GM21825 (cell line): Measurements from ENCODE around the gene RPTOR.
"Not testable (repeated sequence)": the region's sequence is repeated elsewhere in the genome, so short reads cannot be mapped to it uniquely, and the experiment has no call there.

Experiments used
- ATAC-seq: cut with Tn5 transposase; IDR thresholded peaks from one replicate; pipeline ENCODE4 v1.9.1; 2021; ENCODE audit warnings: mild to moderate bottlenecking, moderate library complexity; ENCODE audit not compliant: unreplicated experiment

Gene RPTOR

DNA sequence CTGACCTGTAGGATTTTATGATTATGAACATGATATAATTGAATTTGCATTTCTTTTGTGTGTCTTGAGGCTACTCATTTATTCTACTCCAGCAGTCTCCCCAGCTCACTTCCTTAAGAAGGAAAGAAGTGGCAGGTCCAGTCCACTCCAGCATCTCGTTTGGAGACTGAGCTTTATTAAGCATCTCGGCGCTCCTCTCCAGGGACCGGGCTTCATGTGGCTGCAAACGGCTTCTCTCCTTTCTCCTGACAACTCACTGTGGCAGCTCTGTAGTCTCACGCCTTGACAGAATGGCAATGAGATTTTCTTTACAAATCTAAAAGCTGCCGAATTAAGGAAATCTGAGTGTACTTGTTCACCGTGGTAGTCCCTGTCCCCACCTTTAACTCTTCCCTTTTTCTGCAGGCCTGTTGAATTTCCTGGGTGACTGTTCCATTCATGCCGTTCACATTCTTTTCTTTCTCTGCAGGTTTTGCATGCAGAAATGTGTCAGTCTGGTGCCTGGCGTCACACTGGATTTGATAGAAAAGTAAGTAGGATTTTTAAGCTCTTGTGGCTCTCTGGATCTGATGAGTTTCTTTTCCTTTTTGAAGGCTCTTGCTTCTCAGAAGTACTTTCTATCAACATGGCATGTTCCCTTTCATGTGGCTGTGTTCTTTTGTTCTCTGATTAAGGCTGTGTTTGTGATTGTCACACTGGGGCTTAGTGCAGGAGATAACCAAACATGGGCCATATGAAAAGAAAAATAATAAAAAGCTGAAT lies 246.5 kb downstream of the RPTOR start:
- no peak for ATAC-seq

DNA sequence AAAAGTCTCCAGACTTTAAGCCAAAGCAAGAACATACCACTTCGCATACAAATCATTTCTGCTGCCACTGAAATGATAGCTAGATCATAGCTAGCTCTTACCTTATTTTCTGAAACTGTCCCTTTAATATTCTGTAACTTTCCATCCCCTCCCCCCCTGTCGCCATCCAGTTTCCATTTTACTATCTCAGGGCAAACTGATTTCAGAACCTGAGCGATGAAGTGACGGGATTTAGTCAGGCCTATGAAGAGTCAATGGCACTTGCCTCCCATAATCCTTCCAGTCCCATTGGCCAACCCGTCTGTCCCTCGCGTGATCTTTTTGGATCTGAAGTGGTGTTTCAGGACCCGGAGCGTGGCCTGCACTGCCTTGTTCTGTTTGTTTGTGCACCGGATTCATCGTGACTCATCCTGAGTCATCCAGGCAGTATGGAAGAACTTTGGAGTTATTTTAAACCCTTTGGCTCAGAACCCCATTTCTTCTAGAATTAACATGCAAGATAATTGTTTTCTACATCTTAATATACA lies 247.2 kb downstream of the RPTOR start:
- no peak for ATAC-seq

DNA sequence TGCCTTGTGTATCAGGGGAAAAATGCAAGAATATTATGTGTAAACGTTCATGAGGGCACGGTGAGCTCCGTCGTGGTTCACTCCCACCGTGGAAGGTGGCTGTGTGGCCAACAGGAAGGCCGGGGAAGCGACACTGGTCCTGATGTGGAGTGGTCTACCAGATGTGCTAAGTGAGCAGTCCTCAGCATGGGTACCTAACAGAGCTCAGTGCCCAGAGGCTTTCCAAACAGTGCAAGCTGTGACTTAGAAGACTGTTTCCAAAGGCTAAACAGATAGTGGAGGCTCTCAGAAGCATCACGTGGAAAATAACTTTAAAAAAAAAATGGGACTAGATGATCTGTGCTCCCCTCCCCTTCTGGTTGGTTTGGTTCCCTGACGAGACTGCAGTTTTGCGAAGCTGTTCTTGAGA lies 247.7 kb downstream of the RPTOR start:
- no peak for ATAC-seq

DNA sequence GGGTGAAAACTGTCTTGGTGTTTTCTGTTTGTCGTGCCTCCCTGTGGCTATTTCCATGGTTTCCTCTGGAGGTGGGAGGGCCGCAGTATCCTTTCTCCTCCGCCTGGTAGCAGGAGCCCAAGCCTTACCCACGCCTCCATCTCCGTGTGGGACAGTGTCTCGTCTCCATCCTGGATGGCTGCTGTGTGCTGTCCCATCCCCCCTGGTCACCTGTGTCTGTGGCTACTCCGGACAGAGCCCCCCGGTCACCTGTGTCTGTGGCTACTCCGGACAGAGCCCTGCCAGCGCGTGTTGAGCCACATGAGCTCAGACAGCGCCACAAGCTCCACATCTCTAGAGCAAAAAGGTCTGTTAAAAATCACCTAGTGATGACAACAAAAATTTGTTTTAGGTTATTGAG lies 248.8 kb downstream of the RPTOR start:
- no peak for ATAC-seq

DNA sequence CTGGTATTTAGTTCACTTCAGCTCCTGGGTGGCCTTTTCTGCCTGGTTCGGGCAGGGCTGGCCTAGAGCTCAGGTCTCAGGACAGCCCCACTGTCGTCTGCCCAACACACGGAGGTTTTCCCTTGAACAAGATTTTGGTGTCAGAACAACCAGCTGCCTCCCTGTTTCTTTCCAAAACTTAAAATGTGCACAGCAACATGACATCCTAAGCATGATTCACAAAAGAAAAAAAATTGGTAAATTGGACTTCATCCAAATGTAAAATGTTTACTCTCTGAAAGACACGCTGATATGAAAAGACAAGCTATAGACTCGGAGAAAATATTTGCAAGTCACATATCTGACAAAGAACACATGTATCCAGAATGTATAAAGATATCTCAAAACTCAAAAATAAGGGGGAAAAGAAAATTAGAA lies 249.2 kb downstream of the RPTOR start:
- no peak for ATAC-seq

DNA sequence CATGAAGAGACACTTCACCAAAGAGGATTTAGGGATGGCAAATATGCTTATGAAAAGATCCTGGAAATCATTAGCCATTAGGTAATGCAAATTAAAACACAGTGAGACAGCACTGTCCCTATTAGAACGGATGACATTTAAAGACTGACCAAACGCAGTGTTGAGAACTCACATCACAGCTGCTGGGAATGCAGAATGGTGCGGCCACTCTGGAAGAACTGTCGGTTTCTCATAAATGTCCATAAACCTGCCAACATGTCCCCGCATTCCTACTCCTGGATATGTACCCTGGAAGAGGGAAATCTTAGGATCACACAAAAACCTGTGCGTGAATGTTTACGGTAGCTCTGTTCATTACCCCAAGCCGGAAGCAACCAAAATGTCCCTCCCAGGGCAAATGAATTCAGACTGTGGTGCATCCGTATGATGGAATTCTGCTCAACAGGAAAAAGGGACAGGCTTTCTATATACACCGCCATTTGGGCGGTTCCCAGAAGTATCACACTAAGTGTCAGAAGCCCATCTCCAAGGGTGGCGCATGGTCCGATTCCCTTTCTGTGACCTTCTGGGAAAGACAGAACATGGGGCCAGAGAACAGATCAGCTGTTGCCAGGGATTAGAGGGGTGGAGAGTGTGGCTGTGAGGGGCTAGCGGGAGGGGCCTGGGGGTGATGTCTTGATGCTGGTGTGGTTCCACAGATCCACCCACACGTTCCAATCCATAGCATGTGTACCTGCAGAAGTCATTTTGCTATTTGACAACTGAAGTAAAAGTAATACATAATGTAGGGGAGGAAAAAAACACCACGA lies 249.8 kb downstream of the RPTOR start:
- no peak for ATAC-seq

DNA sequence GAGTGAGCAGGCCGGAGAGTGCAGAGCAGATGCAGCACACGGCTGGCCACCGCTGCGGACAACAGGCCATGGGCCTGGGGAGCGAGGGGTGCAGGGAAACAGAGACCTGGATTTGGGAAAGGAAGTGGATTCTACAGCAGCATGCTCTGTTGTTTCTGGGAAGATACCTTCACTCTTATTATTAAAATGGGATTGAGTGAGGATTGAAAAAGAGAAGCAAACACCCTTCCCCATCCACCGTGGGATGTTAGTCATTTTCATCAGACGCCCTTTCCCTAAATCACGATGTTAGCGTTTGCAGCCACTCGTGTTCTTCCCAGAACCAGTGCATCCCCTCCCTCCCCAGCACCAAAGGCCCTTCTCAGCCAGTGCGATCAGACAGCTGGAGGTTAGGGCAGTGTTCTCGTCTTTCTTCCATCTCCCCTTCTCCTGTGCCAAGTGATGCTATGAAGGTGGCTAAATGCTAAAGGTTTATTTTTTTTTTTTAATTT lies 250.5 kb downstream of the RPTOR start:
- ATAC-seq: no peak

DNA sequence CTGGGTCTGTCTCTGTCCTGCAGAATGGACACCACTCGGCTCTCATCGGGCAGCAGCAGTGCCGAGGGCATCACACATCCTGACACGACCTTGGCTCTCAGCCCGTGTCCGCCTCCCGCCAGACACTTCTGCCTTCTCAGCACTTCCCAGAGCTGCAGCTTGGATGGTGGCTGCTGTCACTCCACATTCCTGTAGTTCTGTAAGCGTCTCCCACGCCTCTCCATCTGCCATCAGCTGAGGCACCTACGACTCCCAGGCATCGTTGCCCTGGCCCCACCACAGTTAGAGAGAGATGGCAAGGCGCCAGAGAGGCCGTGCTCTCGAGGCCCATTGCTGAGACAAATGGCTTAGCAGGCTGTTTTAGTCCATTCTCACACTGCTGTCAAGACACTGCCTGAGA lies 251.1 kb downstream of the RPTOR start:
- no peak for ATAC-seq

DNA sequence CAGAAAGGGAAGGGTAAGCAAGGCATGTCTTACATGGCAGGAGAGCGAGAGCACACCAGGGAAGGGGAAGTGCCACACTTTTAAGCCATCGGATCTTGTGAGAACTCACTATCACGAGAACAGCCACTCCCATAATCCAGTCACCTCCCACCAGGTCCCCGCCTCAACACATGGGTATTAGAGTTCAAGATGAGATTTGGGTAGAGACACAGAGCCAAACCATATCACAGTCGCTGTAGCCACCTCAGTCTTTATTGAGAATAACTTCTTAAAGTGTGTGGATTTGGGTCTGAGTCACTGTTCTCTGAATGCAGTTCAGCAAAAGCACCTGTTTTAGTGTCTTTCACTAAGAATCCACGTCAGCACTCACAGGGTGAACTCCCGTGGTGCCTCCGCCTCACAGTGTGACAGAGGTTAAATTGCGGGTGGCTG lies 251.8 kb downstream of the RPTOR start:
- no peak for ATAC-seq

DNA sequence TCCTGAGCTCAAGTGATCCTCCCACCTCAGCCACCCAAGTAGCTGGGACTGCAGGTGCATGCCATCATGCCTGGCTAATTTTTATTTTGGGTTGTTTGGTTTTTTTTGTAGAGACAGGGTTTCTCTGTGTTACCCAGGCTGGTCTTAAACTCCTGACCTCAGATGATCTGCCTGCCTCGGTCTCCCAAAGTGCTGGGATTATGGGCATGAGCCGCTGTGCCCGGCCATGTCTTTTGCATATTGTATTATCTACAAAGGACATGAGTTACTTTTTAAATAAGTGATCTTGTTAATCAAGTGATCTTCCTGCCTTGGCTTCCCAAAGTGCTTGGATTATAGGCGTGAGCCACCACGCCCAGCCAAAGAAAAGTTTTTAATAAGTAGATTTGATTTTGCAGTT lies 252.6 kb downstream of the RPTOR start:
- not testable (repeated sequence) for ATAC-seq

DNA sequence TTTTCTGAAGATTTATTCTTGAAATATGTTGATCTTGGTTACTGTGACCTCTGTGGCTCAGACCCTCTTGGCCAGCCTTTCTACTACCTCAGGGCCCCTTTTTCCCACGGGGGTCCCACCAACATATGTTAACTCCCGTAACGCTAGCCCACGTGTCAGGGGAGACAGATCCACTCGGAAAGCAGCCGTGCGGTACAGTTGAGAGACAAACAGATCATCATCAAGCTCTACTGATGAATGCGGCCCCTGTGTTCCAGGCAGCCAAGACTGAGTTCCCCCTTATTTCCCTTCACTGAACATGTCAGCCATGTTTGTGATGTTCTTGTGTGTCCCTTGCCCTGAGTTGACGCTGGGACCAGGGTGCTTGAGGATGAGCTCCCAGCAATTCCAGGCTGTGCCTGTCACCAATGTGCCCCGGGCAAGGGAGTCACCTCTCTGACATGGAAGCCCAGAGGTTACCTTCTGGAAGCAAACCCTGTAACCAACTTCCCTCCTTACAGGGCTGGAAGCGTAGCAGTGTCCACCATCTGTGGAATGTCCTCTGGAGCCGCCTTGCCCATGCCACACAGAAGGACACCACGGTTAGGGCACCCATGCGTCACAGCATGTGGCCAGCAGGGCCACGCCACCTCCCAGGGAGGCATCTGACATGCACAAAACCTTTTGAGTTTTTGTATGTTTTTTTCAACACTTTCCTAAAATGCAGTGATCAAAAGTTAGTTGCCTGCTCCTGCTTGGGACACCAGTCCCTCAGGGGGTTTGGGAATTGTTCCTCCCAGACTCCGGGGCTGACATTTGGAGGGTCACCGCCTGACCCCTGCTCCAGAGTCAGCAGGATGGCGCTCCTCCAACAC lies 253.3 kb downstream of the RPTOR start:
- no peak for ATAC-seq

DNA sequence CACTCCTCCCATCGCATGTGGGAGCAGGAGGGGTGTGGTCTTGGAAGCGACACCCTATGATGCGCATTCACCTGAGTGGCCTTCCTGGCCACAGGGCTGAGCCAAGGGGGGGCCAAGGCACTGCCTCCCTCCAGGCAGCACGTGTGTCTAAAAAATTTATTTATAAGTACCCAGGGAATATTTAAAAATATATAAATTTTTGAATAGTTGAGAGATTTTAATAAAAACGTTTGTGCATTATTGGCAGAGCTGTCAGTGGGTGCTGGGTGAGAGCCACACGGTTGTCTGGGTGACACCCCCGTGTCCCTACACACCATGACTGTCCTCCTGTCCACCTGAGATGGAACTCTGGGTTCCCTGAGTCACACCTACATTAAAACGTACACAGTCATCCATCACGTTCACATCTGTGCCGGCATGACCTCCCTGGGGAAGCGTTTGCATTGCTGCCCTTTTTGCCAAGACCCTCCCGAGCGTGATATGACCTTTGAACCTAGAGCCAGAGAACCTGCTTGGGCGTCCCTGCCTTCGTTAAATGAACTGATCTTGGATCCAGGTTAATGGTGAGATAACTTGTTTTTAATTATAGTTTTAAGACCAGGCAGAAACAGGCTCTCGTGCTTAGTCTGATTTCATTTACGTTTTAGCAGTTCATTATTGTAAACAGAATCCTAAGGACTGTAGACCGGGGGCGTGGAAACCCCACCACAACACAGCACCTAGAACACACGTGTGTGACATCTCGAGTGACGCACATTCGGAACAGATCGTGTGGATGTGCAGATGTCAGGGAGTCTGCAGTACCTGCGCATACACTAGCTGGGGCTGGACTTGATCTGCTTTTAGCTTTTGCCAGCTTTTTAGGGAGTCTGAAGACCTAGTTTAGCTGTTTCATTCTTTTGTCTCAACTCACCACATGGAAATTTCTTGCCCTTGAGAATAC lies 254.2 kb downstream of the RPTOR start:
- ATAC-seq: no peak

DNA sequence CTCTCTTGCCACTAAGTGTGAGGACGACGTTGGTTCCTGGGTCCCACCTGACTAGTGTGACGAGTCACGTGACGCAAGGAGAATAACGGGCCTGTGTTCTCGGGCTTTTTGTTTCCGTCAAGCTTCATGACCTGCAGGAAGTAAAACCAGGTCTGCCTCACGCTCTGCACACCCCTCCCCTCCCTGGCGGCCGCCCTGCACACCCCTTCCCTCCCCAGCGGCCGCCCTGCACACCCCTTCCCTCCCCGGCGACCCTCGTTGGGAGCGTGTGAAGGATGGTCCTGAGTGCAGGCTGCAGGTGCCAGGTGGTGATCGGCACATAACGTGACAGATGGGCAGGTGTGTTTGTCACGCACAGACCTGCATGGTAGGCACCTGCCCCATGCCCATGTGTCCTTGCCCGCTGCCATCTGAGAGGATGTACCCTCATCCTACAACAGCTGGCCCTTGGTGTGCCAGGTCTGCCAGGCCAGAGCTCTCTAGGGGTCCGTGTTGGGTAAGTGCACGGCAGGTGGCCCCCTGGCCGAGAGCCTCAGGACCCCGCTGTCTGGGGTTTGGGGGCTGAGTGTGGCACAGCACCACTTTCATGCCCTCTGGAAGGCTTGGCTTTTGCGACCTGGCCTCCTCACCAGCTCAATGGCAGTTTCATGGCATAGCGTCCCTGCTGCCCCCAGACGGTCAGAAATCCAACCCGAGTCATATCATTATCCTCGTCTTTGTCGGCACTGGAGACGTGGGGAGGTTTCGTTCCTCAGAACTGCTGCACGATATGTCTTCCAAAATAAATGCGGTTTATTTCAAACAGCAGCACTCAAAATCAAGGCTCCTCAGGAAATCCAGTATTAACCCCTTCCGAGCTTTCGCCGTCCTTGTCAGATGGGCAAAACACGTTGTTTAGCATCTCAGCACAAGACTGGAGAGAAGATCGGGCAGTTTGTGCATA lies 255.2 kb downstream of the RPTOR start:
- no peak for ATAC-seq

DNA sequence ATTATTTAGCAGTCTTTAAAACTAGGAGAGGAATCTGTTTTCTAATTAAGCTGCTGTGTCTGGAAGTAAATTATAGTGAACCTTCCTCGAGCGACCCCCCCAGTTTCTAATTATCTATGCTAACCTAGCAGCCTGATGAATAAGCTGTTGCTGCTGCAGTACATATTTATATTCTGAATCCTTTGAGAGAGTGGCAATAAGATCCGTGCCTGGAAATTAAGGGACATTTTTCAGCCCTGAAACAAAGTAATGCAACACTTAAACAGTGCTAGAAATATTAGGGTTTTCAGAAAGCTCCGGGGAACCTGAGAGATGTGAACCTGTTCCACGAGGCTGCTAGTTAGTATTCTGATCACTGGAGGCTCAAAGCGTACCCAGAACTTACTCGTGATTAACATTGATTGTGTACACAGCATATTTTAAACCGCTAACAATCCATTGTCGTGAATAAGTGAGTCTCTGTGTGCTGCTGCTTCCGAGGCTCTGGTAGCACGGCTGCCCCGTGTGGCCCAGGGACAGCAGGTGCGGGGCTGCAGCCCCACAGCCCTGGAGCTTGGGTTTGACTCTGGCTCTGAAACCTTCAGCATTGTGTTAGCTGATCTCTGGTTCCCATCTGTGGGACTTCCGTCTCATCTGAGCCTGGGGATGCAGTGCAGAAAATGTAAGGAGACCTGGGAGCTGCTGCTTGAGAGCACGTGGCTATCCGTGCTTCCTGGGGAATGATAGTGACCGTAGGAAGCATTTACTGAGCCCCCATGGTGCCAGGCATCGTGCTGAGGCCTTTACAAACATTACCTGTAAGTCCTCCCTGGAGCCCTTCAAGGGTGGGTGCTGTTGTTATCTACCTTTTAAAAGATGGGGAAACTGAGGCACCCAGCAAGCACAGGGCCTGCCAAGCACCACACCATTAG lies 256.1 kb downstream of the RPTOR start:
- no peak for ATAC-seq

DNA sequence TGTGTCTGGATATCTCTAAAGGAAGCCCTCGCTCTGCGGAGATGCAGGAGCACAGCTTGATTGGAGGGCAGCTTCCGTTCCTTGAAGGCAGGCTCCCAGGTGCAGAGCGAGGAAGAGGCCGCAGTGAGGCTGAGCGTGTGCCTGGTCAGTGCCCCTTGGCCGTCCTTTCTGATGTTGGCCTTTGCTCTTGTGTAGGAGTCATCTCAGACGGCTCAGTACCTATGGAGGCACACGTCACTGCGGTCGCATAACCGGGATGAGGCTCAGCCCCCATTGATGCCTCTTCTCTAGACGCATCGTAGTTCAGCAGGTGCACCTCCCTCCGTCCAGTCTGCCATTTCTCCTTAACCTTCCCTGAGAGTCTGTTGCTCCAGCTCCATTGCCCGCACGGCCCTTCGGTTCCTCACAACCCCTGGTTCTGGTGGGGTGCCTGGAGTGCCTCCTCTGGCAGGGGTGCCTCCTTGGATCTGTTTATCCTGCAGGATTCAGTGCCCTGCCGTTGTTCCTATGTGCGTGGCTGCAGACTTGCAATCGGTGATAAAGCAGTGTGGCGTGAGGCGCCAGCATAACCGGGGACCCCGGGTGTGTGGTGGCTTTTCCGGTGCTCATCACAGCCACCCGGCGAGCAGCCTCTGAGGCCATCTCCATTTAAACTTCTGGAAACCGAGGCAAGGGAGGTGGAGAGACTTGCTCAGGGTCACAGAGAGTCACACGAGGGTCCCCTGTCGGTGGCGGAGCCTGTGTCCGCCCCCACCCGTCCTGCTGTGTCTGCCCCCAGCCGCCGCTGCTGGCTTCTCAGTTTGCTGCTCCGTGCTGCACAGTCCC lies 258.2 kb downstream of the RPTOR start:
- ATAC-seq: no peak

DNA sequence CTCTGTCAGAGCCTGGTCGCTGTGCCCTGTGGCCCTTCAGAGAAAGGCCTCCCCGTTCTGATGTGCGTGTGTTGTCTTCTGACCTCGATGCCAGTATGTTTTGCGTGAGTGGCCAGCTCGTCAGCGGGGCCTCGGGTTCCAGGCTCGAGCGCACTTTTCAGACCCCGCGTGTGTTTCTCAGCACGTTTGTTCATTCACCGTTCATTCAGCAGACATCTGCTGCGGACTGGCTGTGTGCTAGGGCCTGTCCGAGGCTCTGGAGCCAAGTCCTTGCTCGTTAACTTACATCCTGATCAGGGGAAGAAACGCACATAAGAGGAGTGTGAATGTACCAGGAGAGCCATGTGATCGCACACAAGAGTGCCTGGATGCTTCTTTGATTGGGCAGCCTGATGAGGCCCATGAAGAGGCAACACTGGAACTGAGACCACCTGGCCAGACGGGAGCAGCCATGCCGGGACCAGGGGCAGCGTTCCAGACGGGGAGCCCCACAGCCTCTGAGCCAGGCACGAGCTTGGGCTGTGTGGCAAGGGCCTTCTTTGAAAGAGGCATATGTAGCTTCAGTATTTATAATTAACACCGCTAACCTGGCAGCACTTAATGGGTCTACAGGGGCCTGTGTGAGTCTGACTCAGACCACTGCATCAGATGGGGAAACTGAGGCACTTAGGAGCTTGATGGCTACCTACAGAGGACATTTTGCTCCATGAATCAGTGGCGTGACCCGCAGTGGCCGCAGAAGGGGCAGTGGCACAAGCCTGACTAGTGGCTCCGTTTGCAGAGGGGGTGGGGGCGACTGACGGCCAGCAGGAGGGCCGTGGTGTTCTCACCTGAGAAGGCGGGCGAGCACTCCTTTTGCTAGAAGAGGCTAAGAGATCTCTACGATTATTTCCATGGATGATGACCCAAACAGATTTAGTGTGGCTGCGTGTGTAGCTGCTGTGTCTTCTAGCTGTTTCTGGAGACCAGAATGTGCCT lies 259.1 kb downstream of the RPTOR start:
- no peak for ATAC-seq
